Tibial artery (tissue), 4 donors: ENCODE results near the gene TRIM58.
A peak's percentile ranks its signal among the peaks of the same experiment; 100 is the strongest.

Experiments
- DNase-seq, 2 donors: peaks; one replicate each; pipeline ENCODE4 v3.0.0-alpha.2; 2019
- H3K27ac ChIP-seq, 2 donors: fragments of 200-600 bp; sonication (generic) in 1 of 2; 1 replicate in 1 of 2; 2 replicates in 1 of 2; pipeline ENCODE4 v1.5.1; 2018 to 2019; ENCODE audit warnings: mild to moderate bottlenecking in 1 of 2
- H3K27me3 ChIP-seq, 2 donors: fragments of 200-600 bp; sonication (generic) in 1 of 2; one replicate each; pipeline versions ENCODE4 v1.5.1 to v1.6.0; 2016 to 2019
- H3K36me3 ChIP-seq, 3 donors: fragments of 200-600 bp; sonication (generic) in 2 of 3; one replicate each; pipeline ENCODE4 v1.5.1; 2016 to 2019; ENCODE audit warnings: mild to moderate bottlenecking in 2 of 3
- H3K4me1 ChIP-seq, 4 donors: fragments of 200-600 bp; sonication (generic) in 2 of 4; 1 replicate in 3 of 4; 2 replicates in 1 of 4; pipeline ENCODE4 v1.5.1; 2016 to 2019
- H3K4me3 ChIP-seq, 2 donors: fragments of 200-600 bp; sonication (generic) in 1 of 2; 1 replicate in 1 of 2; 2 replicates in 1 of 2; pipeline ENCODE4 v1.5.1; 2018 to 2019; ENCODE audit warnings: mild to moderate bottlenecking in 2 of 2
- H3K9me3 ChIP-seq, 3 donors: fragments of 200-600 bp; sonication (generic) in 1 of 3; one replicate each; pipeline ENCODE4 v1.5.1; 2016 to 2019
- CTCF ChIP-seq, 2 experiments: fragments of 200-600 bp in 1 of 2; fragments of 450-650 bp in 1 of 2; IDR thresholded peaks; one replicate each; pipeline ENCODE4 v1.5.1; 2017 to 2019; ENCODE audit warnings: antibody characterized with exemption in 2 of 2, mild to moderate bottlenecking in 1 of 2, moderate library complexity in 1 of 2
- intact Hi-C: fragments of 100-400 bp; cut with DNase I; formaldehyde crosslinking; loops from one replicate; pipeline ENCODE4 v1.15.0; 2023; ENCODE audit warnings: low total_unique reads

The TRIM58 gene

DNA sequence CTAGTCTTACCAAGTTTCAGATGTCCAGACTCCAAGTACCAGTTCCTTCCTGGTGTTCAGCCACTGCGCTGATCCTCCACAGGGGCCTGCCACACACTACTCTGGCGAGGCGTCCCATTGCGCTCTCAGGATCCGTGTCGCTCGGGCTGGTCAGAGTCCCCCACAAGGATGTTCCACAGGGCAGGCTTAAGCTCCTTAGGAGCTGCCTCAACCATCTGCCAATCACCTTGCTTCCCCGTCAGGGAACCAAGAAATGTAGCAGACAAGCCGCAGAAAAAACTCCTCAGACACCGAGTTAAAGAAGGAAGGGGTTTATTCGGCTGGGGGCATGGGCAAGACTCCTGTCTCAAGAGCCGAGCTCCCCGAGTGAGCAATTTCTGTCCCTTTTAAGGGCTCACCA, 48.2 kb downstream of the TRIM58 start:
- Histone ChIP-seq H3K27ac (no peak overlapping the region), H3K36me3 (no peaks in the 10 kb centered on the region), H3K27me3 (no peaks in the 10 kb centered on the region), H3K4me1 (no peaks in the 10 kb centered on the region), H3K4me3 (no peak overlapping the region), H3K9me3 (no peaks in the 10 kb centered on the region)
- intact Hi-C loops, result no loop called here
- DNase-seq, result no peak
- TF ChIP-seq CTCF (IDR thresholded peaks at IDR 0.05), result no peak

- H3K27ac ChIP-seq, result no peak overlapping the region
- intact Hi-C loops, result no loop called here
- no peaks in the 10 kb centered on the region for H3K36me3 ChIP-seq
- no peak for DNase-seq
- H3K27me3 ChIP-seq, result no peaks in the 10 kb centered on the region
- no peak for TF ChIP-seq CTCF (IDR thresholded peaks at IDR 0.05)
- no peaks in the 10 kb centered on the region for H3K9me3 ChIP-seq
- no peaks in the 10 kb centered on the region for H3K4me1 ChIP-seq
- peak overlapping the region in 1 of 2 donors; percentile 3 for H3K4me3 ChIP-seq
Observed at GRCh38 chr1:247905910-247906503, 49.0 kb downstream of the TRIM58 start.

DNA sequence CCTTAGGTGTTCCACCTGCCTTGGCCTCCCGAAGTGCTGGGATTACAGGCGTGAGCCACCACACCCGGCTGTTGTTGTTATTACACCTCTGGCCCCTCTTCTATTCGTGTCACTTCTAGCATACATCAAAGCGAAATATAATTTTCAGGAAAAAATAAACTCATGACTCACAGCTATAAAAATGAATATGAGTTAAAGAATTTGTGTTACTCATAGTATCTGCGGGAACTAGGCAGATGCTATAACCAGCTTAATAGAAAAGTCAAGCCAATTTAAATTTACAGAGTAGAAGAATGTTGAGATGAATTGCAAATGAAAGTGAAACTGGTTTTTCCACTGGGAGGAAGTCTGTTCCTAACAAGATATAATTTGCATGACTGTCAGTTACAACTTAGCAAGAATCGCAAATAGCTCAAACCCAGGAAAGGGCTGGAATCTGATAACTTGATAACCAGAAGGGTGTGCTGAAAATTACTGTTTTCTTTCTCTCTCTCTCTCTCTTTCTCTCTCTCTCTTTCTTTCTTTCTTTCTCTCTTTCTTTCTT, 49.6 kb downstream of the TRIM58 start:
- DNase-seq, result no peak
- no peaks in the 10 kb centered on the region for H3K9me3 ChIP-seq
- H3K27me3 ChIP-seq, result no peaks in the 10 kb centered on the region
- H3K4me3 ChIP-seq, result peak overlapping the region in 1 of 2 donors; percentile 3
- no peaks in the 10 kb centered on the region for H3K4me1 ChIP-seq
- H3K27ac ChIP-seq, result no peak overlapping the region
- no peak for TF ChIP-seq CTCF (IDR thresholded peaks at IDR 0.05)
- no peaks in the 10 kb centered on the region for H3K36me3 ChIP-seq
- intact Hi-C loops, result no loop called here

DNA sequence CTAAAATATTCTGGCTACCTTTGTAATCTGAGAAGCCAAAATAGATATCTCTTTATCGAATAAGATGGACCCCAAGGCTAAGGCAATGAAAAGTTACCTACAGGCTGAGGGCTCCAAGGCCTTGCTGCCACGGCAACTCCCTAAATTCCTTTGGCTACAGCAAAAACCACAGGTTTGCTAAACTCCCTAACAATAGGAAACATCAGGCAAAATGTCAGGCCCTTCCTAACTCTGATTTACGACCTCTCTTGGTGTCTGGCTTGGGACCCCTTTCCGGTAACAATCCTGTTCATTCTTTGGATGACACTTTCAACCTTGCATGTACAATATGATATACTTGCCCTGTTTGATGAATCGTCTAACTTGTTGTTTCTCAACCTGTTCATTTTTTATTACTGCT, 51.8 kb downstream of the TRIM58 start:
- H3K36me3 ChIP-seq, result no peaks in the 10 kb centered on the region
- intact Hi-C loops, result no loop called here
- no peak for DNase-seq

GRCh38 chr1:247913786-247914185, 56.8 kb downstream of the TRIM58 start:
- Histone ChIP-seq H3K9me3 (no peaks in the 10 kb centered on the region), H3K36me3 (no peaks in the 10 kb centered on the region), H3K27ac (no peak overlapping the region), H3K27me3 (no peaks in the 10 kb centered on the region), H3K4me1 (no peaks in the 10 kb centered on the region), H3K4me3 (no peak overlapping the region)
- TF ChIP-seq CTCF (IDR thresholded peaks at IDR 0.05), result no peak
- intact Hi-C loops, result no loop called here
- DNase-seq, result no peak

More for the DNA sequence above, 51.8 kb downstream of the TRIM58 start:
- no peak overlapping the region for H3K27ac ChIP-seq
- H3K9me3 ChIP-seq, result no peaks in the 10 kb centered on the region
- H3K4me1 ChIP-seq, result no peaks in the 10 kb centered on the region
- no peak for TF ChIP-seq CTCF (IDR thresholded peaks at IDR 0.05)
- H3K4me3 ChIP-seq, result no peak overlapping the region
- H3K27me3 ChIP-seq, result no peaks in the 10 kb centered on the region
